H9 (cell line): ENCODE data around the gene ZNF76. TPM values are rescaled to one million over a fixed set of nuclear protein-coding genes. Genes with fewer than 3 reads are reported as not detected.

Source experiments
- DNase-seq: peaks from one replicate; pipeline ENCODE4 v3.0.0-alpha.2; 2017
- H2AFZ ChIP-seq: one replicate; pipeline ENCODE4 v1.6.1; 2013; ENCODE audit warnings: mild to moderate bottlenecking, low read length, control low read depth, moderate library complexity
- H2AK5ac ChIP-seq: 2 replicates; pipeline ENCODE4 v1.6.1; 2013; ENCODE audit warnings: low read length, control low read depth, mixed read lengths; ENCODE audit not compliant: insufficient read length
- H2BK120ac ChIP-seq: one replicate; pipeline ENCODE4 v1.6.1; 2013; ENCODE audit warnings: low read depth, mild to moderate bottlenecking, low read length, control low read depth, inconsistent platforms; ENCODE audit not compliant: poor library complexity, severe bottlenecking
- H2BK12ac ChIP-seq: 2 replicates; pipeline ENCODE4 v1.6.1; 2013; ENCODE audit warnings: low read length, control low read depth, mixed read lengths, low read depth; ENCODE audit not compliant: insufficient read length
- H2BK15ac ChIP-seq: 2 replicates; pipeline ENCODE4 v1.6.1; 2013; ENCODE audit warnings: low read depth, low read length, control low read depth
- H2BK20ac ChIP-seq: one replicate; pipeline ENCODE4 v1.6.1; 2013; ENCODE audit warnings: low read depth, mild to moderate bottlenecking, low read length, control low read depth, inconsistent platforms; ENCODE audit not compliant: poor library complexity, severe bottlenecking
- H2BK5ac ChIP-seq: 2 replicates; pipeline ENCODE4 v1.6.1; 2013; ENCODE audit warnings: low read length, control low read depth, mixed read lengths; ENCODE audit not compliant: insufficient read length
- H3K14ac ChIP-seq: 2 replicates; pipeline ENCODE4 v1.6.1; 2013; ENCODE audit warnings: low read length, control low read depth; ENCODE audit not compliant: insufficient read depth
- H3K18ac ChIP-seq: 2 replicates; pipeline ENCODE4 v1.6.1; 2013; ENCODE audit warnings: low read depth, mild to moderate bottlenecking, mixed read lengths, low read length, control low read depth; ENCODE audit not compliant: insufficient read length
- H3K23ac ChIP-seq: 2 replicates; pipeline ENCODE4 v1.6.1; 2013; ENCODE audit warnings: low read length, control low read depth, mixed read lengths, low read depth; ENCODE audit not compliant: insufficient read length
- H3K23me2 ChIP-seq: 2 replicates; pipeline ENCODE4 v1.6.1; 2013; ENCODE audit warnings: low read depth, mild to moderate bottlenecking, mixed read lengths, low read length, control low read depth; ENCODE audit not compliant: insufficient read length, poor library complexity, severe bottlenecking
- H3K27ac ChIP-seq: 2 replicates; pipeline ENCODE4 v1.5.1; 2013; ENCODE audit warnings: low read length, control low read depth, mixed read lengths, low read depth; ENCODE audit not compliant: insufficient read length
- H3K27me3 ChIP-seq: 2 replicates; pipeline ENCODE4 v1.6.1; 2013; ENCODE audit warnings: low read length, control low read depth, inconsistent platforms; ENCODE audit not compliant: insufficient read depth
- H3K4ac ChIP-seq: 2 replicates; pipeline ENCODE4 v1.6.1; 2013; ENCODE audit warnings: low read depth, mild to moderate bottlenecking, control low read depth, inconsistent platforms, low read length, moderate library complexity
- H3K4me1 ChIP-seq: 2 replicates; pipeline ENCODE4 v1.6.1; 2013; ENCODE audit warnings: low read length, control low read depth, inconsistent platforms; ENCODE audit not compliant: insufficient read depth
- H3K4me2 ChIP-seq: 2 replicates; pipeline ENCODE4 v1.6.1; 2013; ENCODE audit warnings: low read length, control low read depth, mixed read lengths; ENCODE audit not compliant: insufficient read length, insufficient read depth
- H3K56ac ChIP-seq: 2 replicates; pipeline ENCODE4 v1.6.1; 2013; ENCODE audit warnings: low read depth, mild to moderate bottlenecking, mixed read lengths, low read length, control low read depth; ENCODE audit not compliant: insufficient read length
- H3K79me1 ChIP-seq: 2 replicates; pipeline ENCODE4 v1.6.1; 2013; ENCODE audit warnings: low read depth, mild to moderate bottlenecking, moderate library complexity, low read length, control low read depth, inconsistent platforms; ENCODE audit not compliant: insufficient read depth, poor library complexity, severe bottlenecking
- H3K79me2 ChIP-seq: 2 replicates; pipeline ENCODE4 v1.6.1; 2013; ENCODE audit warnings: low read length, control low read depth, inconsistent platforms; ENCODE audit not compliant: insufficient read depth
- H3K9ac ChIP-seq: 2 replicates; pipeline ENCODE4 v1.6.1; 2013; ENCODE audit warnings: low read length, control low read depth, mixed read lengths; ENCODE audit not compliant: insufficient read length; ENCODE audit errors: extremely low read depth
- H3K9me3 ChIP-seq: one replicate; pipeline ENCODE4 v1.6.1; 2013; ENCODE audit warnings: low read depth, low read length, inconsistent platforms; ENCODE audit not compliant: control insufficient read depth
- H3T11ph ChIP-seq: one replicate; pipeline ENCODE4 v1.6.1; 2013; ENCODE audit warnings: mild to moderate bottlenecking, low read length, control low read depth, inconsistent platforms
- H4K20me1 ChIP-seq: one replicate; pipeline ENCODE4 v1.6.1; 2013; ENCODE audit not compliant: control insufficient read depth, insufficient read length, insufficient read depth
- H4K5ac ChIP-seq: 2 replicates; pipeline ENCODE4 v1.6.1; 2013; ENCODE audit warnings: low read depth, mild to moderate bottlenecking, mixed read lengths, low read length, control low read depth; ENCODE audit not compliant: insufficient read length
- H4K8ac ChIP-seq: replicated peaks from 2 replicates; pipeline ENCODE4 v1.6.1; 2013; ENCODE audit warnings: low read length, control low read depth, mixed read lengths, low read depth; ENCODE audit not compliant: insufficient read length
- H4K91ac ChIP-seq: 2 replicates; pipeline ENCODE4 v1.6.1; 2013; ENCODE audit warnings: low read depth, mild to moderate bottlenecking, moderate library complexity, mixed read lengths, low read length, control low read depth; ENCODE audit not compliant: insufficient read length
- H3K27ac Mint-ChIP-seq, 3 experiments: 2 replicates in 2 of 3; 3 replicates in 1 of 3; pipeline ENCODE4 v1.8.0; 2020 to 2021; ENCODE audit warnings: mixed read lengths in 3 of 3, mild to moderate bottlenecking in 1 of 3, moderate library complexity in 1 of 3
- H3K27me3 Mint-ChIP-seq: 2 replicates; pipeline ENCODE4 v1.8.0; 2021; ENCODE audit warnings: low read depth, mild to moderate bottlenecking, moderate library complexity, mixed read lengths
- H3K36me3 Mint-ChIP-seq, 3 experiments: 2 replicates in 2 of 3; 3 replicates in 1 of 3; pipeline ENCODE4 v1.8.0; 2020 to 2021; ENCODE audit warnings: low read depth in 3 of 3, mixed read lengths in 3 of 3; ENCODE audit not compliant: insufficient read depth in 1 of 3
- H3K4me1 Mint-ChIP-seq, 2 experiments: 2 replicates each; pipeline ENCODE4 v1.8.0; 2020; ENCODE audit warnings: mixed read lengths in 2 of 2
- H3K4me3 Mint-ChIP-seq, 2 experiments: 2 replicates in 1 of 2; 3 replicates in 1 of 2; pipeline ENCODE4 v1.8.0; 2020 to 2021; ENCODE audit warnings: mild to moderate bottlenecking in 2 of 2, mixed read lengths in 2 of 2, moderate library complexity in 1 of 2
- H3K9me3 Mint-ChIP-seq, 2 experiments: 2 replicates in 1 of 2; 3 replicates in 1 of 2; pipeline ENCODE4 v1.8.0; 2020; ENCODE audit warnings: mild to moderate bottlenecking in 2 of 2, mixed read lengths in 2 of 2, moderate library complexity in 1 of 2
- CTCF ChIP-seq: fragments of 200-600 bp; sonication (generic); conservative IDR thresholded peaks from 3 replicates; pipeline ENCODE4 v1.8.0; 2021; ENCODE audit warnings: antibody characterized with exemption, mild to moderate bottlenecking
- WGBS: extraction: QIAGEN DNeasy Blood & Tissue Kit; methylation state at CpG from one replicate; pipeline ENCODE4 v1.1.7; 2013; ENCODE audit warnings: missing lambda C conversion rate, low lambda C conversion rate, mixed read lengths; ENCODE audit not compliant: insufficient read length; ENCODE audit errors: extremely low coverage; 5-methylcytosine and 5-hydroxymethylcytosine counted together
- total RNA-seq: library from RNA; stranded (reverse); gene quantifications from 2 replicates; pipeline ENCODE4 v1.2.1, GENCODE V29; 2021

ZNF76 gene
- total RNA-seq, 1 experiment from 2014 or later: 21.1 TPM

- no peaks in the 10 kb centered on the region for H3K27me3 ChIP-seq
- H3K23ac ChIP-seq: no peak overlapping the region
- H2BK12ac ChIP-seq: no peak overlapping the region
- H3K36me3 Mint-ChIP-seq: no peaks in the 10 kb centered on the region
- no CpG with 5 or more reads among the region's 1 CpG for WGBS
- no peak overlapping the region for H2BK5ac ChIP-seq
- no peak for DNase-seq
- H3K18ac ChIP-seq: no peak overlapping the region
- no peak overlapping the region for H2BK20ac ChIP-seq
- no peaks in the 10 kb centered on the region for H3K79me2 ChIP-seq
- no peak overlapping the region for H3K56ac ChIP-seq
- H3K27ac Mint-ChIP-seq: no peak overlapping the region; a peak in 1 of 7 replicates
- H3K9me3 ChIP-seq: no peaks in the 10 kb centered on the region
- H3K23me2 ChIP-seq: no peaks in the 10 kb centered on the region
- no peak overlapping the region for H2AK5ac ChIP-seq
- H3K9ac ChIP-seq: no peak overlapping the region
- peaks cover 15 to 17% of the 10 kb centered on the region in 2 experiments for H3K4me1 Mint-ChIP-seq
- H2BK15ac ChIP-seq: no peak overlapping the region
- H3K4me1 ChIP-seq: peaks cover 2% of the 10 kb centered on the region; the same call in 1 of the 2 replicates
- no peak overlapping the region for H3K4me2 ChIP-seq
- H4K8ac ChIP-seq: no peak overlapping the region
- H4K5ac ChIP-seq: no peak overlapping the region
- no peaks in the 10 kb centered on the region; the same call in 1 of the 2 replicates for H3K27me3 Mint-ChIP-seq
- H2BK120ac ChIP-seq: no peak overlapping the region
- H3K27ac ChIP-seq: no peak overlapping the region
- H3K4me3 Mint-ChIP-seq: no peak overlapping the region
- no peaks in the 10 kb centered on the region for H4K20me1 ChIP-seq
- H2AFZ ChIP-seq: no peak overlapping the region
- H3K79me1 ChIP-seq: no peaks in the 10 kb centered on the region
- no peak overlapping the region for H4K91ac ChIP-seq
- TF ChIP-seq CTCF: no peak
- no peaks in the 10 kb centered on the region for H3K9me3 Mint-ChIP-seq
- H3T11ph ChIP-seq: no peak overlapping the region
- no peak overlapping the region for H3K14ac ChIP-seq
- H3K4ac ChIP-seq: no peak overlapping the region
Measured at GRCh38 chr6:35304299-35304698, 44.8 kb downstream of the ZNF76 start.
